HEK293T (cell line): ENCODE measurements around the gene PPP6R2.

ENCODE experiments used
- BHLHE40 ChIP-seq: fragments of 450-650 bp; IDR thresholded peaks from 2 replicates; pipeline ENCODE4 v1.6.1; 2016; ENCODE audit warnings: mild to moderate bottlenecking, moderate library complexity, borderline replicate concordance
- FOXK2 ChIP-seq: fragments of 450-650 bp; IDR thresholded peaks from 2 replicates; pipeline ENCODE4 v1.6.1; 2016; ENCODE audit warnings: mild to moderate bottlenecking
- FOXM1 ChIP-seq: fragments of 450-650 bp; IDR thresholded peaks from 2 replicates; pipeline ENCODE4 v1.6.1; 2017; ENCODE audit warnings: mild to moderate bottlenecking, borderline replicate concordance
- NFRKB ChIP-seq: fragments of 450-650 bp; IDR thresholded peaks from 2 replicates; pipeline ENCODE4 v1.6.1; 2016; ENCODE audit warnings: mild to moderate bottlenecking, moderate library complexity
- SP1 ChIP-seq: fragments of 450-650 bp; IDR thresholded peaks from 2 replicates; pipeline ENCODE4 v1.6.1; 2017
- ZNF384 ChIP-seq: fragments of 450-650 bp; IDR thresholded peaks from 2 replicates; pipeline ENCODE4 v1.6.1; 2016

- TF ChIP-seq FOXK2, result no peak
- no peak for TF ChIP-seq SP1
- no peak for TF ChIP-seq NFRKB
- no peak for TF ChIP-seq ZNF384
- TF ChIP-seq BHLHE40, result no peak
- TF ChIP-seq FOXM1, result no peak
Measured at GRCh38 chr22:50298937-50299784, 44.0 kb upstream of the PPP6R2 start.
